LoVo (cell line): ENCODE results near the gene ZFAND3.

Experiments used
- DNase-seq: peaks from one replicate; pipeline ENCODE4 v3.0.0-alpha.2; 2016; ENCODE audit warnings: low spot score

ZFAND3 gene

GRCh38 chr6:38134704-38135088 lies 315.2 kb downstream of the ZFAND3 start:
- DNase-seq = no peak

- DNase-seq = no peak
These were observed 317.0 kb downstream of the ZFAND3 start for GRCh38 chr6:38136547-38136946.

- no peak for DNase-seq
These were observed 318.2 kb downstream of the ZFAND3 start for GRCh38 chr6:38137608-38138265.

- no peak for DNase-seq
These were observed 318.8 kb downstream of the ZFAND3 start for GRCh38 chr6:38138374-38138773.

- DNase-seq = no peak
These were observed 321.6 kb downstream of the ZFAND3 start for GRCh38 chr6:38141085-38141484.

GRCh38 chr6:38141716-38142115 lies 322.2 kb downstream of the ZFAND3 start:
- no peak for DNase-seq

- no peak for DNase-seq
These were observed 322.8 kb downstream of the ZFAND3 start for GRCh38 chr6:38142178-38142902.

GRCh38 chr6:38143191-38144150 lies 323.9 kb downstream of the ZFAND3 start:
- no peak for DNase-seq

GRCh38 chr6:38144365-38144945 lies 324.9 kb downstream of the ZFAND3 start:
- DNase-seq = no peak

GRCh38 chr6:38146021-38146733 lies 326.6 kb downstream of the ZFAND3 start:
- DNase-seq = no peak

- DNase-seq = no peak
These were observed 327.2 kb downstream of the ZFAND3 start for GRCh38 chr6:38146734-38147027.

- no peak for DNase-seq
These were observed 329.1 kb downstream of the ZFAND3 start for GRCh38 chr6:38148606-38149005.

GRCh38 chr6:38149531-38149930 lies 330.0 kb downstream of the ZFAND3 start:
- no peak for DNase-seq

- no peak for DNase-seq
These were observed 330.5 kb downstream of the ZFAND3 start for GRCh38 chr6:38150021-38150420.

GRCh38 chr6:38150681-38151296 lies 331.3 kb downstream of the ZFAND3 start:
- no peak for DNase-seq

GRCh38 chr6:38151580-38152500 lies 332.3 kb downstream of the ZFAND3 start:
- no peak for DNase-seq

- DNase-seq = no peak
These were observed 333.1 kb downstream of the ZFAND3 start for GRCh38 chr6:38152620-38153019.

GRCh38 chr6:38153076-38153797 lies 333.7 kb downstream of the ZFAND3 start:
- no peak for DNase-seq

GRCh38 chr6:38153798-38154345 lies 334.3 kb downstream of the ZFAND3 start:
- no peak for DNase-seq
